Measurements from ENCODE around the gene OR13C8. TPM values are rescaled to one million over a fixed set of nuclear protein-coding genes. Genes with fewer than 3 reads are reported as not detected.

OR13C8 gene
- total RNA-seq, 1 experiment from 2014 or later = not detected

GRCh38 chr9:104618104-104618503, 49.1 kb downstream of the OR13C8 start, which contains the start of gene OR13C9:
TSS of gene OR13C9 (minus strand) at chr9:104618204. CDS start at chr9:104618204, 0 bp downstream.
- H3K4me1 Mint-ChIP-seq (ENCODE audit: low read depth, unreplicated experiment) = no peaks in the 10 kb centered on the region
- no TSS peak for BruUV-seq (replicated peaks)
- no peaks in the 10 kb centered on the region for H3K36me3 Mint-ChIP-seq (ENCODE audit: insufficient read depth, unreplicated experiment)
- no peak within 1 kb of the TSS for H3K27ac Mint-ChIP-seq (ENCODE audit: unreplicated experiment)
- no peaks in the 10 kb centered on the region for H3K27me3 Mint-ChIP-seq (ENCODE audit: unreplicated experiment)
- intact Hi-C loops (cut with micrococcal nuclease; ENCODE audit: unreplicated experiment) = no loop called here
- H3K4me3 Mint-ChIP-seq (ENCODE audit: low read depth, unreplicated experiment) = no peak within 1 kb of the TSS
- TF ChIP-seq CTCF (IDR thresholded peaks at IDR 0.05; ENCODE audit: unreplicated experiment) = no peak
- H3K9me3 Mint-ChIP-seq (ENCODE audit: low read depth, unreplicated experiment) = no peaks in the 10 kb centered on the region
- CTCF ChIA-PET = no interaction called here
- DNase-seq = no peak

Other genes with a start within 250 kb of the OR13C8 start
- gene OR13F1, start 64.9 kb upstream of the OR13C8 start, total RNA-seq (2022) = not detected in 2 replicates
- gene OR13C4, start 42.0 kb upstream of the OR13C8 start, total RNA-seq (2022) = not detected in 2 replicates
- gene OR13C3, start 32.3 kb upstream of the OR13C8 start, total RNA-seq (2022) = not detected in 2 replicates
- gene OR13C5, start 30.2 kb downstream of the OR13C8 start, total RNA-seq (2022) = not detected in 2 replicates
- not detected in 2 replicates for gene OR13C2, start 36.5 kb downstream of the OR13C8 start, total RNA-seq (2022)
- gene OR13C9, start 49.0 kb downstream of the OR13C8 start, total RNA-seq (2022) = not detected in 2 replicates
- gene OR13D1, start 125.3 kb downstream of the OR13C8 start, total RNA-seq (2022) = not detected in 2 replicates
- 7.4 and 8.0 TPM in 2 replicates for gene NIPSNAP3A, start 178.5 kb downstream of the OR13C8 start, total RNA-seq (2022)
- 0.83 and 1.1 TPM in 2 replicates for gene NIPSNAP3B, start 195.0 kb downstream of the OR13C8 start, total RNA-seq (2022)